Karpas-422 (cell line): ENCODE results near the gene PLXNA3. TPM values are rescaled to one million over a fixed set of nuclear protein-coding genes. Genes with fewer than 3 reads are reported as not detected.

Experiments
- DNase-seq: peaks from one replicate; pipeline ENCODE4 v3.0.0-alpha.2; 2015
- H2AFZ ChIP-seq: fragments of 200-600 bp; sonication (generic); 2 replicates; pipeline ENCODE4 v1.6.1; 2014; ENCODE audit warnings: antibody characterized with exemption, low read length, mixed read lengths
- H3K27ac ChIP-seq: fragments of 200-600 bp; sonication (generic); 2 replicates; pipeline ENCODE4 v1.5.1; 2014; ENCODE audit warnings: mild to moderate bottlenecking, low read length, moderate library complexity
- H3K27me3 ChIP-seq: fragments of 200-600 bp; sonication (generic); 2 replicates; pipeline ENCODE4 v1.6.1; 2014; ENCODE audit warnings: low read length, mixed read lengths
- H3K36me3 ChIP-seq: fragments of 200-600 bp; sonication (generic); 2 replicates; pipeline ENCODE4 v1.6.1; 2014; ENCODE audit warnings: low read length, mixed read lengths; ENCODE audit not compliant: insufficient read depth
- H3K4me1 ChIP-seq: fragments of 200-600 bp; sonication (generic); 2 replicates; pipeline ENCODE4 v1.6.1; 2014; ENCODE audit warnings: mild to moderate bottlenecking, low read length, mixed read lengths
- H3K4me2 ChIP-seq: fragments of 200-600 bp; sonication (generic); 2 replicates; pipeline ENCODE4 v1.6.1; 2014; ENCODE audit warnings: low read length, low read depth, mild to moderate bottlenecking; ENCODE audit not compliant: poor library complexity, severe bottlenecking
- H3K4me3 ChIP-seq: fragments of 200-600 bp; sonication (generic); 2 replicates; pipeline ENCODE4 v1.5.1; 2014; ENCODE audit warnings: mild to moderate bottlenecking, antibody characterized with exemption, low read length, mixed read lengths
- H3K79me2 ChIP-seq: fragments of 200-600 bp; sonication (generic); 2 replicates; pipeline ENCODE4 v1.6.1; 2014; ENCODE audit warnings: mild to moderate bottlenecking, low read length, mixed read lengths
- H3K9ac ChIP-seq: fragments of 200-600 bp; sonication (generic); 2 replicates; pipeline ENCODE4 v1.6.0; 2014; ENCODE audit warnings: low read length
- H3K9me2 ChIP-seq: fragments of 200-600 bp; sonication (generic), shearing (Covaris generic); replicated peaks from 2 replicates; pipeline ENCODE4 v1.6.0; 2014; ENCODE audit warnings: mild to moderate bottlenecking, low read length, moderate library complexity; ENCODE audit not compliant: insufficient read depth
- H3K9me3 ChIP-seq: fragments of 300-700, 200-600 bp; sonication (generic); 2 replicates; pipeline ENCODE4 v1.6.1; 2014; ENCODE audit warnings: low read length, mixed read lengths
- H4K20me1 ChIP-seq: fragments of 200-600 bp; sonication (generic); 2 replicates; pipeline ENCODE4 v1.6.1; 2014; ENCODE audit warnings: mild to moderate bottlenecking, antibody characterized with exemption, low read length, low read depth; ENCODE audit not compliant: insufficient read depth
- small RNA-seq: library from RNA; depleted of rRNA; stranded (forward); fragments of <200 nt; gene quantifications from one replicate; pipeline ENCODE3, GENCODE V24; 2014
- total RNA-seq: library from RNA; depleted of rRNA; stranded (reverse); fragments of >200 nt; shearing (Covaris generic); gene quantifications from 2 replicates; pipeline ENCODE4 v1.2.3, GENCODE V29; 2014; ENCODE audit warnings: low replicate concordance; rRNA removed

PLXNA3 gene
- total RNA-seq, 1 experiment from 2014 or later: 7.2 TPM

GRCh38 chrX:154525606-154526490, 67.8 kb downstream of the PLXNA3 start:
- no peak for DNase-seq
- no peak overlapping the region for H3K9ac ChIP-seq
- no peak overlapping the region for H3K4me2 ChIP-seq
- no peak overlapping the region for H3K27ac ChIP-seq
- no peaks in the 10 kb centered on the region for H3K9me3 ChIP-seq
- H3K4me3 ChIP-seq: no peak overlapping the region
- no peaks in the 10 kb centered on the region for H4K20me1 ChIP-seq
- H3K36me3 ChIP-seq: no peaks in the 10 kb centered on the region
- H2AFZ ChIP-seq: no peak overlapping the region
- peaks cover 9% of the 10 kb centered on the region for H3K4me1 ChIP-seq
- H3K27me3 ChIP-seq: no peaks in the 10 kb centered on the region
- no peaks in the 10 kb centered on the region for H3K79me2 ChIP-seq
- H3K9me2 ChIP-seq: no peaks in the 10 kb centered on the region

DNA sequence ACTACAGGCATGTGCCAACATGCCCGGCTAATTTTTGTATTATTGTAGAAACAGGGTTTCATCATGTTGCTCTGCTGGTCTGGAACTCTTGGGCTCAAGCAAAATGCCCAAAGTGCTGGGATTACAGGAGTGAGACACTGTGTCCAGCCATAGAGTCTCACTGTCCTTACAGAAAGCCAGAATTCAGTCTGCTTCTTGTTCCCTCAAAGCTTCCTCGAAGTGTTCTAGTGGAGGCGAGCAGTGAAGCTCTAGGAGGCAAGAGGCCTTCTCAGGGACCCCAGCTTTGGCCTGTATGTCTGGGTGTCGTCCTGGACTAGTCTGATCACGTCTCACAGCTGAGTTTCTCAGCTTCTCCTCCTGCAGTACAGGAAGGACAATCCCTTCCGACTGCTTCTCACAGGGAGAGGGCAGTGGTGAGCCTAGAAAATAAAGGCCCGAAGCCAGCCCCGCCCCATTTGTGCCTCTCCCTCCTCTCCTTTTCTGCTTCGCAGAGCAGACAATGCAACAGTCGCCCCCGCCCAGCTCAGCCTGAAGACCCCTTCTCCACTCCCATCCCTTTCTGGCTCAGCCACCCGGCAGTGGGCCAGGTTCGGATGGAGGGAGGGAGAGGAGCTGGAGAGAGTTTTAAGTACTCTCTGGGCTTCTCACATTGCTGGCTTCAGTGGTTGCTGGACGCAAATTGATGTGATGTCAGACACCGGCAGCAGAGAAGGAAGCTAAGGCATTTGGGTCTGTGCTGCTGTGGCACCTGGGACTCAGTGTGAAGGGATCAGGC, 69.0 kb downstream of the PLXNA3 start:
- H3K9me3 ChIP-seq: no peaks in the 10 kb centered on the region
- H3K4me2 ChIP-seq: peak overlapping the region; percentile 72
- H3K4me1 ChIP-seq: peaks cover 9% of the 10 kb centered on the region
- DNase-seq: peak; percentile 86
- H3K79me2 ChIP-seq: no peaks in the 10 kb centered on the region
- H3K27me3 ChIP-seq: no peaks in the 10 kb centered on the region
- no peak overlapping the region for H2AFZ ChIP-seq
- peak overlapping the region; percentile 68 for H3K9ac ChIP-seq
- peak overlapping the region; percentile 57 for H3K4me3 ChIP-seq
- H3K9me2 ChIP-seq: no peaks in the 10 kb centered on the region
- H3K27ac ChIP-seq: peak overlapping the region; percentile 77
- H4K20me1 ChIP-seq: no peaks in the 10 kb centered on the region
- H3K36me3 ChIP-seq: no peaks in the 10 kb centered on the region

Small RNAs within 50 kb of the gene (small RNA-seq; reads per million reads assigned to genes)
- not detected for gene MIR6858
- gene RN7SL697P: not detected

Other genes with a start within 250 kb of the PLXNA3 start
- not detected in 2 replicates for gene OPN1MW2, start 238.5 kb upstream of the PLXNA3 start, total RNA-seq
- not detected in 2 replicates for gene OPN1MW3, start 200.7 kb upstream of the PLXNA3 start, total RNA-seq
- gene TEX28, start 163.2 kb upstream of the PLXNA3 start, total RNA-seq: not detected in 2 replicates
- not detected in 2 replicates for gene TKTL1, start 162.5 kb upstream of the PLXNA3 start, total RNA-seq
- 46.3 and 89.6 TPM in 2 replicates for gene FLNA, start 83.6 kb upstream of the PLXNA3 start, total RNA-seq
- 19.5 and 20.7 TPM in 2 replicates for gene EMD, start 79.0 kb upstream of the PLXNA3 start, total RNA-seq
- gene RPL10, start 59.9 kb upstream of the PLXNA3 start, total RNA-seq: 4,110 and 4,432 TPM in 2 replicates
- 17.6 and 30.8 TPM in 2 replicates for gene DNASE1L1, start 49.0 kb upstream of the PLXNA3 start, total RNA-seq
- gene TAFAZZIN, start 46.7 kb upstream of the PLXNA3 start, total RNA-seq: 22.1 and 39.0 TPM in 2 replicates
- 40.0 and 46.6 TPM in 2 replicates for gene ATP6AP1, start 29.6 kb upstream of the PLXNA3 start, total RNA-seq
- gene GDI1, start 21.1 kb upstream of the PLXNA3 start, total RNA-seq: 52.7 and 88.3 TPM in 2 replicates
- gene FAM50A, start 14.1 kb upstream of the PLXNA3 start, total RNA-seq: 18.9 and 49.5 TPM in 2 replicates
- 51.8 and 73.5 TPM in 2 replicates for gene LAGE3, start 21.0 kb downstream of the PLXNA3 start, total RNA-seq
- 30.4 and 52.2 TPM in 2 replicates for gene UBL4A, start 28.3 kb downstream of the PLXNA3 start, total RNA-seq
- 30.5 and 32.1 TPM in 2 replicates for gene SLC10A3, start 32.3 kb downstream of the PLXNA3 start, total RNA-seq
- gene FAM3A, start 58.0 kb downstream of the PLXNA3 start, total RNA-seq: 14.0 and 36.4 TPM in 2 replicates
- gene G6PD, start 88.6 kb downstream of the PLXNA3 start, total RNA-seq: 24.3 and 36.1 TPM in 2 replicates
- 8.1 and 14.3 TPM in 2 replicates for gene IKBKG, start 89.3 kb downstream of the PLXNA3 start, total RNA-seq
- not detected in 2 replicates for gene CTAG1A, start 126.9 kb downstream of the PLXNA3 start, total RNA-seq
- not detected in 2 replicates for gene CTAG1B, start 161.0 kb downstream of the PLXNA3 start, total RNA-seq
- gene CTAG2, start 195.3 kb downstream of the PLXNA3 start, total RNA-seq: 15.5 TPM in 1 of 2 replicates, not detected in the other